Islet precursor cell (in vitro differentiated cells): ENCODE data around the gene EPN3.
A peak's percentile ranks its signal among the peaks of the same experiment; 100 is the strongest.

Source experiments
- DNase-seq: peaks from one replicate; pipeline ENCODE4 v3.0.0-alpha.2; 2018

The EPN3 gene

GRCh38 chr17:50572541-50572940, 40.0 kb downstream of the EPN3 start:
- DNase-seq, result no peak

GRCh38 chr17:50573866-50574611, 41.5 kb downstream of the EPN3 start:
- DNase-seq, result no peak

- no peak for DNase-seq
These were observed 43.2 kb downstream of the EPN3 start for GRCh38 chr17:50575581-50576210.

- no peak for DNase-seq
These were observed 44.3 kb downstream of the EPN3 start for GRCh38 chr17:50576864-50577263.

GRCh38 chr17:50577451-50577954, 45.0 kb downstream of the EPN3 start:
- DNase-seq, result no peak

- no peak for DNase-seq
These were observed 45.6 kb downstream of the EPN3 start for GRCh38 chr17:50578173-50578572.

GRCh38 chr17:50579399-50579798, 46.9 kb downstream of the EPN3 start:
- no peak for DNase-seq

- DNase-seq, result no peak
These were observed 48.1 kb downstream of the EPN3 start for GRCh38 chr17:50580646-50581045.

GRCh38 chr17:50581316-50581715, 48.8 kb downstream of the EPN3 start:
- DNase-seq, result no peak

GRCh38 chr17:50582741-50583140, 50.2 kb downstream of the EPN3 start:
- DNase-seq, result no peak

GRCh38 chr17:50583641-50584040, 51.1 kb downstream of the EPN3 start:
- no peak for DNase-seq

GRCh38 chr17:50584116-50584515, 51.6 kb downstream of the EPN3 start:
- DNase-seq, result no peak

- DNase-seq, result no peak
These were observed 52.2 kb downstream of the EPN3 start for GRCh38 chr17:50584749-50585148.

- DNase-seq, result no peak
These were observed 52.8 kb downstream of the EPN3 start for GRCh38 chr17:50585346-50585745.

- no peak for DNase-seq
These were observed 53.4 kb downstream of the EPN3 start for GRCh38 chr17:50585891-50586290.

GRCh38 chr17:50586421-50587247, 54.1 kb downstream of the EPN3 start:
- DNase-seq, result no peak

- DNase-seq, result no peak
These were observed 55.0 kb downstream of the EPN3 start for GRCh38 chr17:50587571-50587970.

GRCh38 chr17:50588391-50589049, 56.0 kb downstream of the EPN3 start:
- peak; percentile 76 for DNase-seq

GRCh38 chr17:50589095-50589705, 56.7 kb downstream of the EPN3 start:
- DNase-seq, result no peak

- DNase-seq, result no peak
These were observed 58.6 kb downstream of the EPN3 start for GRCh38 chr17:50590946-50591737.

- peak; percentile 95 for DNase-seq
These were observed 60.8 kb downstream of the EPN3 start for GRCh38 chr17:50593321-50593720.
